Measurements from ENCODE around the gene GPR158.

Gene GPR158

DNA sequence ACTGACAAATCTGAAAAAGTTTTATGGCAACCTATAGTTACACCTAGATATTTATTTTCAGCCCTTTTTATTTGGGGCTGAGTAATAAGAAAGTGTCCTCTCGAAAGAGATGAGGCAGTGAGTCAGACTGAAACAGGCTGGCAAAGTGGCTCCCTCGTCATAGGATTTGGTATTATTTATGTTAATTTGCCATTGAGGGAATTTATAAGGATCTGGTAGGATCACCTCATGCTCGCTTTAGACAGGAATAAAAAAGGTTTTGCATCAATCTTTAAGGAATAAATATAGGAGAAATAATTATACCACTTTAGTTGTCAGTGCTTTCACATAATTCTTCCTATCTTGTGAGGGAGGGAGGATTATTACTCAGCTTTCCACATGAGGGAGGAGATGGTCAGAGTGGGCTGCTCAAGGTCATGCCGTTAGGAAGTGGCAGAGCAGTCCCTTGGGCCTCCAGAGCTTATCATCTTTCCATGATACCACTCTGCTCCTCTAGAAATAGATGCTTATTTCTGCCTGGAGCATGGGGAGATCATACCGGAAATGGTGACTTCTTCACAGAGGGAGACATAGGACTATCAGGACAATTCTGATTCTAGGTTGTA is 356.8 kb downstream of the GPR158 start:
- TF ChIP-seq, protein P1, sequence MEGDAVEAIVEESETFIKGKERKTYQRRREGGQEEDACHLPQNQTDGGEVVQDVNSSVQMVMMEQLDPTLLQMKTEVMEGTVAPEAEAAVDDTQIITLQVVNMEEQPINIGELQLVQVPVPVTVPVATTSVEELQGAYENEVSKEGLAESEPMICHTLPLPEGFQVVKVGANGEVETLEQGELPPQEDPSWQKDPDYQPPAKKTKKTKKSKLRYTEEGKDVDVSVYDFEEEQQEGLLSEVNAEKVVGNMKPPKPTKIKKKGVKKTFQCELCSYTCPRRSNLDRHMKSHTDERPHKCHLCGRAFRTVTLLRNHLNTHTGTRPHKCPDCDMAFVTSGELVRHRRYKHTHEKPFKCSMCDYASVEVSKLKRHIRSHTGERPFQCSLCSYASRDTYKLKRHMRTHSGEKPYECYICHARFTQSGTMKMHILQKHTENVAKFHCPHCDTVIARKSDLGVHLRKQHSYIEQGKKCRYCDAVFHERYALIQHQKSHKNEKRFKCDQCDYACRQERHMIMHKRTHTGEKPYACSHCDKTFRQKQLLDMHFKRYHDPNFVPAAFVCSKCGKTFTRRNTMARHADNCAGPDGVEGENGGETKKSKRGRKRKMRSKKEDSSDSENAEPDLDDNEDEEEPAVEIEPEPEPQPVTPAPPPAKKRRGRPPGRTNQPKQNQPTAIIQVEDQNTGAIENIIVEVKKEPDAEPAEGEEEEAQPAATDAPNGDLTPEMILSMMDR (conservative IDR thresholded peaks at IDR 0.05; ENCODE audit: low read length): no peak
- no peak overlapping the region for H3K4me3 ChIP-seq (ENCODE audit: low read length)

DNA sequence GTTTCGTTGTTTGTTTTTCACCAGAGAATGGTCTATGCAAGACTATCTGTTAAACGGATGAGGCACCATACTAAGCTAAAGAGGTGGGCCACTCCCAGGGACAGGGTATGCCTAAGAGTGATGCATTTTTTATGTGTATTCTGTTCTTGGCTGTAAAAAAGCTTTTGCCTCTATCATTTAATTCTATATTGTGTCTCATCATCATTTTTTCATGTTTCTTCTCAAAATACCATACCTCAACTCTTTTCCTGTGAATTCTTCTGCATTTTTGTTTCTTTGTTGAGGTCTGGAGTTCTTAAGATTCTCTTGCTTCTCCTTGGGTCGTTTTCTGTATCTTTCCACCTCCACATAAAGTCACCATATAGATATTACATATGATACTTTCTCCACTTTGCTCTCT is 357.4 kb downstream of the GPR158 start:
- TF ChIP-seq, protein P1 (conservative IDR thresholded peaks at IDR 0.05; ENCODE audit: low read length): no peak
- no peak for DNase-seq (ENCODE audit: low read depth)

More for the DNA sequence above, 356.8 kb downstream of the GPR158 start:
- no peak for DNase-seq (ENCODE audit: low read depth)

DNA sequence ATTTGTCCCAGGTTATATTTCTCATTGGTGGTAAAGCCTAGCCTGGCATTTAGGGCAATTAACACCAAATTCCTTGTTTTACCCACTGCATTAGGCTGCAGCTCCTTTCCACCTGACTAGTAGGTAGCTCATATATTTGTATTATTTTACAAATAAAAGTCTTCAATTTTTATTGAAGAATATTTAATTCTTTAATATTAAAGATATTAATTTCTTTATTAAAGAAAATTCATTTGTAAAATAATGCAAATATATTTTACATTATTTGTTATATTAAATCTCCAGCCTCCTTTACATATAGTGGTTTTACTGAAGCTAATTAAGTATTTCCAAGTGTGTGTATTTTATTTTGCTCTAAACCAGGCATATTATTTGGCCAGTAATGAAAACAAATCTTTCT is 361.2 kb downstream of the GPR158 start:
- H3K4me3 ChIP-seq (ENCODE audit: low read length): no peak overlapping the region
- TF ChIP-seq, protein P1 (conservative IDR thresholded peaks at IDR 0.05; ENCODE audit: low read length): no peak

More for the DNA sequence above, 357.4 kb downstream of the GPR158 start:
- no peak overlapping the region for H3K4me3 ChIP-seq (ENCODE audit: low read length)

DNA sequence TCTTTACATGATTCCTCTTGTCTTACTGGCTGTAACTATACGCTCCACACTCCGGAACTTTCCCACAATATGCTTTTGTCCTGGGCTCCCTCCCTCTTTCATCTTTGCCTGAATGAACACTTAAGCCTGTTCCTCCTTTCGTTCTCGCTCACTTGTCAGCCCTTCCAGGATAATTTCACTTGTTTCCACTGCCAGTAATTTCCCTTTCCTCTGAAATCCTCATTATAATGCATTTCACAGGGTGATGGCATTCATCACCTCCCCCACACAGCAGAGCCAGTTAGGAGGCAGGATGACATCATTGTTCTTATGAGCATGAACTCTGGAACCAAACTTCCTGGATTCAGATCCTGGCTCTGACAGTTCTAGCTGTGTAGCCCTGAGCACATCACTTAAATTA is 372.6 kb downstream of the GPR158 start:
- no peak for DNase-seq (ENCODE audit: low read depth)
- TF ChIP-seq, protein P1 (conservative IDR thresholded peaks at IDR 0.05; ENCODE audit: low read length): no peak
- H3K4me3 ChIP-seq (ENCODE audit: low read length): no peak overlapping the region

More for the DNA sequence above, 361.2 kb downstream of the GPR158 start:
- DNase-seq (ENCODE audit: low read depth): no peak

DNA sequence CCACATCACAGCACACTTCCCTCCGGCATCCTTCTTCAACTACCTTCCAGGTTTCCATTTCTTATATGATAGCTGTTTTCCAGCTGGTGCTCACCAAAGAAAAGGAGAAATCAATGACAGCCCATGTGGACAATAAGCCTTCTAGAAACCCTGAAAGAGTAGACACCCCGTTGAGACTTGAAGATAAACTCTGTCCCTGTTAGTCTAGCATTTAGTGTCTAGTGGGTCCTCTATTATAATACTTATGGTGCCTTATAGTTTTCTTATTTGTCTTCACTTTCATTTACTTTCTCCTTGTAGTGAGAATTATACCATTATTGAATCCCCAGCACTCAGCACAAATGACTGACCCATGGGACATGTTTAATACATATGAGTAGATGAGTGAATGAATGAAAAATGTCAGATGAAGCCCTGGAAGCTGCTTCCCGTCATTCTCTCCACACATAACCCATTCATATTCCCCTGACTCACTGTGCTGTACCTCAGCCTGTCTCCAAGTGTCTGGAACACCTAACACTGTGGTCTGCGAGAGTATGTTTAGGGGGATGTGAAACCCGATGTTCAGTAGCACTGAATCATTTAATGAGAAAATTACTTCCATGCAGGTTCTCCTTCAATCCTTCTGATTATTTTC is 377.6 kb downstream of the GPR158 start:
- TF ChIP-seq, protein P1 (conservative IDR thresholded peaks at IDR 0.05; ENCODE audit: low read length): no peak
- H3K4me3 ChIP-seq (ENCODE audit: low read length): no peak overlapping the region
- no peak for DNase-seq (ENCODE audit: low read depth)

DNA sequence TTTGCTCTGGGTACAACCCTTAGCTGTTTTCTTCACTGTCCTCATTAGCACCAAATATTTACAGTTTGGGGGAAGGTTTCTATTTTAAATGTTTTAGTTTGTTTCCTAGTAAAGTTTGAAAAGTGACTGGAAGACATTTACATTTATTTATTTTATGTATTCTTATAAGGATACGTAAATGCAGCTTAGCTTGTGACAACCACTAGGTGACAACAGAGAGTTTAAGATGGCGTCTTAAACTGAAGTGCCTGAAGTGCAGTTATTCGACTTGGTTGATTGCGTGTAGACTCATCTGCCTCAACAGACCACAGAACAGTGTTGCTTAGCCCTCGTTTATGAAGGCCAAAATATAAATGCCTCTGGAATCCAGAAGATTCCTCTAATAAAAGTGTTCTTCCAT is 381.1 kb downstream of the GPR158 start:
- DNase-seq (ENCODE audit: low read depth): no peak
- TF ChIP-seq, protein P1 (conservative IDR thresholded peaks at IDR 0.05; ENCODE audit: low read length): no peak
- no peak overlapping the region for H3K4me3 ChIP-seq (ENCODE audit: low read length)

DNA sequence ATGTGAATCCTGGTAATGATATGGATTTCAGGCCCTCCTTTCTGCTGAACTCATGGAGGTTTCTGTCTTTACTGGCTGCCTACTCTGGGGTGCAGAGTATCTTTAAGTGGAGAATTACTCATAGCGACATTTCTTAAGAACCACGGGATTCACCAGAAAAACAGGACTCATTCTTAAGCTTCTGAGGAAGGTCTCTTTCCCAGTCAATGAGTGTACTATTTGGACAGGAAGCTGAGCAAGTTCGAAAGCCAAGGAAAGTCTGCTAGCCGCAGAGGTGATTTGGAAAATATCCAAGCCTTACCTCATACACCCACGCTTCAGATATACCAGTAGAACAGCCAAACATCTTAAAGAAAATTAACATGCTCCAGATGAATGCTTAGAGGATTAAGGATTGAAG is 381.7 kb downstream of the GPR158 start:
- TF ChIP-seq, protein P1 (conservative IDR thresholded peaks at IDR 0.05; ENCODE audit: low read length): no peak
- no peak overlapping the region for H3K4me3 ChIP-seq (ENCODE audit: low read length)
- no peak for DNase-seq (ENCODE audit: low read depth)

Measured in AG10803 (cell line).